GM12878 (cell line): ENCODE measurements around the gene UQCRQ. TPM values are rescaled to one million over a fixed set of nuclear protein-coding genes. Genes with fewer than 3 reads are reported as not detected.

Experiments used
- ATAC-seq: fragments of 200-7000 bp; cut with Tn5 transposase; 3 replicates; pipeline ENCODE4 v1.9.1; 2020; ENCODE audit warnings: mild to moderate bottlenecking, moderate library complexity
- BruUV-seq: library from RNA; stranded (reverse); fragments of 400-500 nt; replicated peaks from 2 replicates; lab custom pipeline; 2021; lab: Mats Ljungman, UMichigan
- CTCF ChIA-PET: fragments of 300-600 bp; sonication (Branson Sonifier 250); formaldehyde crosslinking; extraction: SDS; loops from one replicate; lab custom pipeline; 2021; ENCODE audit warnings: inconsistent platforms; lab: Yijun Ruan, JAX
- POLR2A ChIA-PET: fragments of 350-600 bp; formaldehyde crosslinking; extraction: SDS; loops from one replicate; lab custom pipeline; 2021; ENCODE audit warnings: inconsistent platforms; lab: Charles Lee
- RAD21 ChIA-PET: fragments of 300-600 bp; sonication (Branson Sonifier 250); formaldehyde crosslinking; loops from one replicate; lab custom pipeline; 2023; ENCODE audit warnings: antibody characterized with exemption; ENCODE audit not compliant: unreplicated experiment; lab: Charles Lee
- SMC1A ChIA-PET: fragments of 300-600 bp; sonication (Branson Sonifier 250); formaldehyde crosslinking; loops from one replicate; lab custom pipeline; 2023; ENCODE audit not compliant: unreplicated experiment, uncharacterized antibody; lab: Charles Lee
- DNase-seq: peaks from one replicate; pipeline ENCODE4 v3.0.0-alpha.2; 2011; ENCODE audit warnings: low read depth, low spot score
- FAIRE-seq: peaks from 3 replicates; lab custom pipeline; 2011; peaks lifted over from hg19 to GRCh38; lab: Jason Lieb, UNC
- H2AFZ ChIP-seq: 2 replicates; pipeline ENCODE4 v1.6.0; 2011; ENCODE audit warnings: low read depth, low read length, control low read depth; ENCODE audit not compliant: control insufficient read depth
- H3K27ac ChIP-seq: 2 replicates; pipeline ENCODE4 v1.5.1; 2011; ENCODE audit warnings: control low read depth; ENCODE audit not compliant: control insufficient read depth, insufficient read depth
- H3K27me3 ChIP-seq, 2 experiments: replicated peaks in 1 of 2; 2 replicates each; pipeline versions ENCODE4 v1.6.0 to v1.6.1; 2011; ENCODE audit warnings: low read length in 1 of 2; ENCODE audit not compliant: control insufficient read depth in 2 of 2, insufficient read depth in 2 of 2
- H3K36me3 ChIP-seq, 2 experiments: 2 replicates each; pipeline ENCODE4 v1.5.1; 2011; ENCODE audit warnings: low read length in 1 of 2; ENCODE audit not compliant: control insufficient read depth in 2 of 2, insufficient read depth in 2 of 2
- H3K4me1 ChIP-seq: 2 replicates; pipeline ENCODE4 v1.6.1; 2011; ENCODE audit warnings: mild to moderate bottlenecking, low read length, moderate library complexity, mixed read lengths; ENCODE audit not compliant: control insufficient read depth, insufficient read depth
- H3K4me2 ChIP-seq: 2 replicates; pipeline ENCODE4 v1.6.0; 2011; ENCODE audit warnings: control low read depth; ENCODE audit not compliant: control insufficient read depth, insufficient read depth
- H3K4me3 ChIP-seq: fragments of 200-600 bp; sonication (generic); 2 replicates; pipeline ENCODE4 v1.5.1; 2016
- H3K79me2 ChIP-seq: 2 replicates; pipeline ENCODE4 v1.6.0; 2011; ENCODE audit warnings: low read length; ENCODE audit not compliant: control insufficient read depth, insufficient read depth
- H3K9ac ChIP-seq: 2 replicates; pipeline ENCODE4 v1.8.0; 2011; ENCODE audit warnings: low read length, control low read depth, mixed read lengths; ENCODE audit not compliant: control insufficient read depth, insufficient read depth
- H3K9me3 ChIP-seq: replicated peaks from 3 replicates; pipeline ENCODE4 v1.5.1; 2011; ENCODE audit warnings: mild to moderate bottlenecking, low read length; ENCODE audit not compliant: control insufficient read depth, insufficient read depth
- H4K20me1 ChIP-seq: 2 replicates; pipeline ENCODE4 v1.6.0; 2011; ENCODE audit not compliant: control insufficient read depth, insufficient read depth
- BHLHE40 ChIP-seq, 2 experiments: fragments of 450-650 bp in 1 of 2; IDR thresholded peaks; 2 replicates each; pipeline ENCODE4 v1.6.1; 2011 to 2017; ENCODE audit warnings: low read depth in 2 of 2, borderline replicate concordance in 1 of 2, improper control_type of control experiment in 1 of 2, low read length in 1 of 2, mild to moderate bottlenecking in 1 of 2
- BRCA1 ChIP-seq: IDR thresholded peaks from 2 replicates; pipeline ENCODE4 v1.6.1; 2011; ENCODE audit warnings: low read depth, low read length, improper control_type of control experiment
- CHD1 ChIP-seq: IDR thresholded peaks from 2 replicates; pipeline ENCODE4 v1.6.1; 2012; ENCODE audit warnings: low read depth, low read length, improper control_type of control experiment
- CHD2 ChIP-seq: IDR thresholded peaks from 2 replicates; pipeline ENCODE4 v1.6.1; 2011; ENCODE audit warnings: low read depth, low read length, improper control_type of control experiment, borderline replicate concordance
- FOS ChIP-seq: IDR thresholded peaks from 3 replicates; pipeline ENCODE4 v1.6.1; 2011; ENCODE audit warnings: borderline replicate concordance; ENCODE audit not compliant: insufficient read length; ENCODE audit errors: extremely low read depth
- HCFC1 ChIP-seq: fragments of 150-350 bp; IDR thresholded peaks from 2 replicates; pipeline ENCODE4 v1.6.1; 2014; ENCODE audit warnings: low read length
- IRF3 ChIP-seq: fragments of 450-650 bp; IDR thresholded peaks from 2 replicates; pipeline ENCODE4 v1.6.1; 2014; ENCODE audit warnings: mild to moderate bottlenecking
- PML ChIP-seq: IDR thresholded peaks from 2 replicates; pipeline ENCODE4 v1.6.1; 2012; ENCODE audit warnings: low read length, inconsistent platforms
- POLR2AphosphoS2 ChIP-seq: IDR thresholded peaks from 2 replicates; pipeline ENCODE4 v1.6.1; 2011; ENCODE audit warnings: low read depth, mild to moderate bottlenecking, low read length, improper control_type of control experiment, moderate library complexity
- RELB ChIP-seq: fragments of 450-650 bp; IDR thresholded peaks from 2 replicates; pipeline ENCODE4 v1.6.1; 2017; ENCODE audit warnings: low read depth, mild to moderate bottlenecking, moderate library complexity
- WGBS: methylation state at CpG from one replicate; pipeline ENCODE4 v1.1.6; 2016; ENCODE audit warnings: low lambda C conversion rate; ENCODE audit not compliant: insufficient replicate concordance, insufficient coverage; ENCODE audit errors: missing lambda C conversion rate; 5-methylcytosine and 5-hydroxymethylcytosine counted together
- in situ Hi-C: fragments of 300-500 bp; cut with MboI; formaldehyde crosslinking; loops from 9 replicates; pipeline ENCODE4 v1.14.3; 2018; ENCODE audit warnings: mixed read lengths
- intact Hi-C: fragments of 100-400 bp; cut with micrococcal nuclease; formaldehyde crosslinking; loops from one replicate; pipeline ENCODE4 v1.14.2; 2022; ENCODE audit not compliant: unreplicated experiment
- polyA plus RNA-seq, 11 experiments: library from polyadenylated mRNA; depleted of rRNA in 4 of 11; unstranded in 6 of 11; stranded (reverse) in 5 of 11; fragments of >200 nt; fragmentation: Nextera tagmentation in 4 of 11; fragmentation: Illumina TruSeq in 1 of 11; extraction: Ambion mirVana in 4 of 11; extraction: Trizol in 1 of 11; gene quantifications; 1 replicate in 1 of 11; 2 replicates in 10 of 11; pipeline versions ENCODE4 v1.2.1 to v1.2.3, GENCODE V29; 2011 to 2016; ENCODE audit warnings: inconsistent platforms in 2 of 11, missing spikeins in 2 of 11, low read depth in 1 of 11
- total RNA-seq, 4 experiments: library from RNA; depleted of rRNA in 3 of 4; stranded (reverse); fragments of >200 nt in 3 of 4; fragmentation: Illumina TruSeq in 1 of 4; extraction: Trizol in 1 of 4; gene quantifications; 2 replicates each; pipeline versions ENCODE4 v1.2.1 to v1.2.3, GENCODE V29; 2013 to 2021

UQCRQ gene
- total and polyA plus RNA-seq, 10 of the 15 experiments (the other 5 are each of a cell fraction or from before 2014, with no cell fraction given), result 121 to 1,579 (median 408) TPM

- H4K20me1 ChIP-seq, result no peaks in the 10 kb centered on the region
- CTCF ChIA-PET, result interaction anchor here (0.9 to 1.1 kb wide), 3 partner anchors 16 to 23 kb away, joined by 3 read pairs; no protein-coding TSS in a partner anchor
- SMC1A ChIA-PET, result interaction anchor here (0.7 kb wide), 1 partner anchor 10 kb away, joined by 3 read pairs; no protein-coding TSS in a partner anchor
- POLR2A ChIA-PET, result no interaction called here
- no peak overlapping the region for H3K9ac ChIP-seq
- BruUV-seq, result no TSS peak
- WGBS, result 61% methylated on average over 3 of the region's 3 CpGs
- no peak for FAIRE-seq
- in situ Hi-C loops, result no loop called here
- no peak for DNase-seq
- no peak overlapping the region for H2AFZ ChIP-seq
- ATAC-seq, result no peak
- H3K4me1 ChIP-seq, result no peaks in the 10 kb centered on the region
- TF ChIP-seq BRCA1 (no peak), CHD1 (no peak), CHD2 (no peak), HCFC1 (no peak), POLR2AphosphoS2 (no peak), RELB (no peak), BHLHE40 (IDR thresholded peaks at IDR 0.05; ENCODE audit: borderline replicate concordance in 1 of 2, low read depth in 2 of 2, low read length in 1 of 2) (no peak), IRF3 (no peak), PML (no peak), FOS (no peak)
- RAD21 ChIA-PET, result interaction anchor here (0.5 kb wide), 1 partner anchor 180 kb away, joined by 3 read pairs; no protein-coding TSS in a partner anchor
- H3K4me2 ChIP-seq, result no peak overlapping the region
- H3K79me2 ChIP-seq, result no peaks in the 10 kb centered on the region
- no peak overlapping the region for H3K4me3 ChIP-seq
- no peaks in the 10 kb centered on the region for H3K36me3 ChIP-seq
- H3K27ac ChIP-seq, result no peak overlapping the region
- H3K9me3 ChIP-seq, result no peaks in the 10 kb centered on the region
- intact Hi-C loops, result no loop called here
- H3K27me3 ChIP-seq, result no peaks in the 10 kb centered on the region
These were observed 27.7 kb upstream of the UQCRQ start for GRCh38 chr5:132838516-132839282.
